IMR-90 (cell line): ENCODE measurements around the gene YES1. TPM values are rescaled to one million over a fixed set of nuclear protein-coding genes. Genes with fewer than 3 reads are reported as not detected.

Experiments
- ATAC-seq: fragments of 200-7000 bp; cut with Tn5 transposase; 2 replicates; pipeline ENCODE4 v1.9.1; 2020; ENCODE audit warnings: low read depth, mild to moderate bottlenecking, moderate library complexity
- BruUV-seq: library from RNA; stranded (reverse); fragments of 400-500 nt; replicated peaks from 2 replicates; lab custom pipeline; 2021; lab: Mats Ljungman, UMichigan
- CTCF ChIA-PET: fragments of 300-600 bp; formaldehyde crosslinking; extraction: SDS; loops from one replicate; lab custom pipeline; 2021; ENCODE audit warnings: antibody characterized with exemption; lab: Yijun Ruan, JAX
- POLR2A ChIA-PET: fragments of 300-600 bp; sonication (Branson Sonifier 250); formaldehyde crosslinking; loops from one replicate; lab custom pipeline; 2022; ENCODE audit warnings: antibody characterized with exemption; ENCODE audit not compliant: unreplicated experiment; lab: Charles Lee
- DNase-seq: peaks from one replicate; pipeline ENCODE4 v3.0.0; 2013
- H2AFZ ChIP-seq: replicated peaks from 2 replicates; pipeline ENCODE3; 2013; ENCODE audit warnings: low read length, mild to moderate bottlenecking; ENCODE audit not compliant: poor library complexity
- H2AK5ac ChIP-seq: 2 replicates; pipeline ENCODE4 v1.6.1; 2013; ENCODE audit warnings: low read depth, low read length, inconsistent platforms
- H2AK9ac ChIP-seq: replicated peaks from 2 replicates; pipeline ENCODE3; 2013; ENCODE audit warnings: mild to moderate bottlenecking, low read depth, low read length, moderate library complexity; ENCODE audit not compliant: poor library complexity
- H2BK120ac ChIP-seq: 2 replicates; pipeline ENCODE4 v1.6.1; 2013; ENCODE audit warnings: low read depth, low read length, inconsistent platforms
- H2BK15ac ChIP-seq: 3 replicates; pipeline ENCODE4 v1.6.1; 2013; ENCODE audit warnings: low read depth, low read length, inconsistent platforms
- H2BK20ac ChIP-seq: 2 replicates; pipeline ENCODE4 v1.6.1; 2013; ENCODE audit warnings: low read depth, mild to moderate bottlenecking, inconsistent platforms, low read length, moderate library complexity
- H2BK5ac ChIP-seq: 2 replicates; pipeline ENCODE4 v1.6.1; 2013; ENCODE audit warnings: mild to moderate bottlenecking, low read depth, low read length, inconsistent platforms; ENCODE audit not compliant: poor library complexity, severe bottlenecking
- H3K14ac ChIP-seq: replicated peaks from 2 replicates; pipeline ENCODE4 v1.6.1; 2013; ENCODE audit warnings: low read depth, low read length, inconsistent platforms
- H3K18ac ChIP-seq: 2 replicates; pipeline ENCODE4 v1.6.1; 2013; ENCODE audit warnings: low read depth, low read length, control low read depth
- H3K23ac ChIP-seq: 2 replicates; pipeline ENCODE4 v1.6.1; 2013; ENCODE audit warnings: low read depth, low read length, inconsistent platforms
- H3K27ac ChIP-seq: 2 replicates; pipeline ENCODE4 v1.5.1; 2013; ENCODE audit warnings: mild to moderate bottlenecking, control low read depth, low read length; ENCODE audit not compliant: insufficient read depth
- H3K27me3 ChIP-seq: 2 replicates; pipeline ENCODE4 v1.6.1; 2013; ENCODE audit warnings: low read length; ENCODE audit not compliant: control insufficient read depth, insufficient read depth
- H3K36me3 ChIP-seq: 2 replicates; pipeline ENCODE4 v1.6.1; 2013; ENCODE audit warnings: low read length, mixed read lengths; ENCODE audit not compliant: control insufficient read depth, insufficient read depth
- H3K4ac ChIP-seq: 2 replicates; pipeline ENCODE4 v1.6.1; 2013; ENCODE audit warnings: low read depth, low read length, inconsistent platforms
- H3K4me1 ChIP-seq: 2 replicates; pipeline ENCODE4 v1.6.1; 2013; ENCODE audit warnings: low read length, mixed read lengths; ENCODE audit not compliant: control insufficient read depth, insufficient read depth
- H3K4me2 ChIP-seq: 2 replicates; pipeline ENCODE4 v1.6.1; 2013; ENCODE audit warnings: low read depth, mild to moderate bottlenecking, control low read depth, low read length, moderate library complexity
- H3K4me3 ChIP-seq: 2 replicates; pipeline ENCODE4 v1.5.1; 2013; ENCODE audit warnings: low read depth, mild to moderate bottlenecking, control low read depth, low read length, moderate library complexity; ENCODE audit not compliant: insufficient read depth
- H3K56ac ChIP-seq: 2 replicates; pipeline ENCODE4 v1.6.1; 2013; ENCODE audit warnings: low read length, inconsistent platforms; ENCODE audit not compliant: insufficient read depth; ENCODE audit errors: extremely low read depth
- H3K79me1 ChIP-seq, 2 experiments: 2 replicates each; pipeline ENCODE4 v1.6.1; 2013; ENCODE audit warnings: low read length in 2 of 2, inconsistent platforms in 1 of 2, low read depth in 1 of 2
- H3K9ac ChIP-seq: 2 replicates; pipeline ENCODE4 v1.6.1; 2013; ENCODE audit warnings: low read depth, low read length, control low read depth
- H3K9me1 ChIP-seq: 2 replicates; pipeline ENCODE4 v1.6.1; 2013; ENCODE audit warnings: low read length, inconsistent platforms; ENCODE audit not compliant: insufficient read depth
- H3K9me3 ChIP-seq: 2 replicates; pipeline ENCODE4 v1.6.1; 2013; ENCODE audit warnings: low read length; ENCODE audit not compliant: control insufficient read depth, insufficient read depth
- H4K20me1 ChIP-seq: 2 replicates; pipeline ENCODE4 v1.6.1; 2013; ENCODE audit warnings: low read length, inconsistent platforms; ENCODE audit not compliant: insufficient read depth
- H4K5ac ChIP-seq: 2 replicates; pipeline ENCODE4 v1.6.1; 2013; ENCODE audit warnings: mild to moderate bottlenecking, low read depth, low read length, control low read depth
- H4K8ac ChIP-seq, 2 experiments: 2 replicates each; pipeline ENCODE4 v1.6.1; 2013; ENCODE audit warnings: low read depth in 2 of 2, low read length in 2 of 2, control low read depth in 1 of 2, inconsistent platforms in 1 of 2
- H4K91ac ChIP-seq: 2 replicates; pipeline ENCODE4 v1.6.1; 2013; ENCODE audit warnings: low read depth, low read length, inconsistent platforms; ENCODE audit not compliant: insufficient read depth
- BHLHE40 ChIP-seq: fragments of 150-350 bp; IDR thresholded peaks from 2 replicates; pipeline ENCODE4 v1.6.1; 2016; ENCODE audit warnings: mild to moderate bottlenecking, low read depth, low read length
- CEBPB ChIP-seq: IDR thresholded peaks from 2 replicates; pipeline ENCODE4 v1.6.1; 2012; ENCODE audit warnings: low read depth, low read length, improper control_type of control experiment
- CTCF ChIP-seq: conservative IDR thresholded peaks from 2 replicates; pipeline ENCODE4 v1.5.1; 2012; ENCODE audit warnings: mild to moderate bottlenecking, low read depth, low read length, improper control_type of control experiment
- FOS ChIP-seq: fragments of 150-350 bp; IDR thresholded peaks from 2 replicates; pipeline ENCODE4 v1.6.1; 2016; ENCODE audit warnings: low read depth, low read length
- MAFK ChIP-seq: IDR thresholded peaks from 2 replicates; pipeline ENCODE4 v1.6.1; 2012; ENCODE audit warnings: low read depth, low read length, improper control_type of control experiment
- MAZ ChIP-seq: IDR thresholded peaks from 2 replicates; pipeline ENCODE4 v1.6.1; 2012; ENCODE audit warnings: low read depth, mild to moderate bottlenecking, low read length, improper control_type of control experiment, moderate library complexity, borderline replicate concordance
- MXI1 ChIP-seq: IDR thresholded peaks from 2 replicates; pipeline ENCODE4 v1.6.1; 2012; ENCODE audit warnings: low read depth, mild to moderate bottlenecking, low read length, moderate library complexity, borderline replicate concordance
- NFE2L2 ChIP-seq: fragments of 150-350 bp; IDR thresholded peaks from 2 replicates; pipeline ENCODE4 v1.6.1; 2016; ENCODE audit warnings: low read depth, mild to moderate bottlenecking, low read length
- POLR2A ChIP-seq: IDR thresholded peaks from 2 replicates; pipeline ENCODE4 v1.6.1; 2012; ENCODE audit warnings: mild to moderate bottlenecking, low read depth, low read length
- RAD21 ChIP-seq: IDR thresholded peaks from 2 replicates; pipeline ENCODE4 v1.6.1; 2012; ENCODE audit warnings: low read length, improper control_type of control experiment
- RCOR1 ChIP-seq: IDR thresholded peaks from 2 replicates; pipeline ENCODE4 v1.6.1; 2012; ENCODE audit warnings: mild to moderate bottlenecking, low read length, improper control_type of control experiment; ENCODE audit not compliant: insufficient replicate concordance
- WGBS, 2 experiments: methylation state at CpG; one replicate each; pipeline versions ENCODE4 v1.1.5 to v1.1.7; 2013; ENCODE audit warnings: missing lambda C conversion rate in 2 of 2; ENCODE audit not compliant: insufficient read length in 1 of 2; ENCODE audit errors: extremely low coverage in 2 of 2; 5-methylcytosine and 5-hydroxymethylcytosine counted together
- dilution Hi-C: fragments of 300-500 bp; cut with HindIII; formaldehyde crosslinking; loops from one replicate; pipeline ENCODE4 v1.14.3; 2018; ENCODE audit warnings: low sequenced_read_pairs; ENCODE audit not compliant: unreplicated experiment
- in situ Hi-C: fragments of 300-500 bp; cut with MboI; formaldehyde crosslinking; loops from 3 replicates; pipeline ENCODE4 v1.14.3; 2019; ENCODE audit warnings: low sequenced_read_pairs, inconsistent platforms, mixed read lengths
- intact Hi-C: fragments of 100-400 bp; cut with micrococcal nuclease; formaldehyde crosslinking; loops from 2 replicates; pipeline ENCODE4 v1.10.0; 2022
- polyA plus RNA-seq, 3 experiments: library from polyadenylated mRNA; depleted of rRNA; stranded (reverse); fragments of >200 nt; gene quantifications; 2 replicates each; pipeline ENCODE4 v1.2.3, GENCODE V29; 2012; ENCODE audit warnings: low replicate concordance in 1 of 3
- total RNA-seq: library from RNA; depleted of rRNA; stranded (reverse); fragments of >200 nt; gene quantifications from 2 replicates; pipeline ENCODE4 v1.2.3, GENCODE V29; 2012
- TF ChIP-seq, protein P1 (sequence below): fragments of 150-350 bp; IDR thresholded peaks from 2 replicates; pipeline ENCODE4 v1.6.1; 2017; ENCODE audit warnings: mild to moderate bottlenecking, antibody characterized with exemption, low read length, low read depth

Gene YES1
- total and polyA plus RNA-seq, 2 of the 4 experiments (the other 2 are of a cell fraction): 16.7 to 62.0 TPM

GRCh38 chr18:711657-712400 is 100.2 kb downstream of the YES1 start:
- H3K18ac ChIP-seq: peak overlapping the region; percentile 31
- peaks cover 4% of the 10 kb centered on the region; the same call in 1 of the 2 replicates for H3K36me3 ChIP-seq
- in situ Hi-C loops: no loop called here
- peak overlapping the region; percentile 74; the same call in 1 of the 2 replicates for H2BK120ac ChIP-seq
- H3K4me1 ChIP-seq: no peaks in the 10 kb centered on the region
- DNase-seq: peak; percentile 88
- WGBS, 2 experiments: 0% methylated on average over 2 of the region's 42 CpGs; no CpG with 5 or more reads in 1 of the 2 experiments
- H2AK9ac ChIP-seq: peak overlapping the region; percentile 95
- peaks cover 21 to 32% of the 10 kb centered on the region in 2 experiments for H3K79me1 ChIP-seq
- H4K20me1 ChIP-seq: peaks cover 7% of the 10 kb centered on the region; the same call in 1 of the 2 replicates
- H2BK15ac ChIP-seq: 0 out of 3 replicates have a peak overlapping the region, but pooled peaks have one; percentile 2
- peak overlapping the region; percentile 48 to 68 for H4K8ac ChIP-seq
- no peak overlapping the region for H2BK20ac ChIP-seq
- H3K9me3 ChIP-seq: peaks cover 6% of the 10 kb centered on the region; the same call in 1 of the 2 replicates
- ChIA-PET CTCF (interaction anchor here (1.0 to 2.0 kb wide), 5 partner anchors 9 to 127 kb away, joined by 3 to 4 read pairs (median 3); no protein-coding TSS in a partner anchor), POLR2A (no interaction called here)
- dilution Hi-C loops: no loop called here
- TF ChIP-seq CTCF (0 out of 2 replicates have a peak, but pooled peaks have one; percentile 9), CEBPB (peak; percentile 90), POLR2A (peak; percentile 75), BHLHE40 (peak; percentile 96), RCOR1 (no peak), NFE2L2 (no peak), MXI1 (0 out of 2 replicates have a peak, but pooled peaks have one; percentile 27), MAFK (no peak), FOS (no peak), RAD21 (no peak), MAZ (no peak)
- TF ChIP-seq, protein P1, sequence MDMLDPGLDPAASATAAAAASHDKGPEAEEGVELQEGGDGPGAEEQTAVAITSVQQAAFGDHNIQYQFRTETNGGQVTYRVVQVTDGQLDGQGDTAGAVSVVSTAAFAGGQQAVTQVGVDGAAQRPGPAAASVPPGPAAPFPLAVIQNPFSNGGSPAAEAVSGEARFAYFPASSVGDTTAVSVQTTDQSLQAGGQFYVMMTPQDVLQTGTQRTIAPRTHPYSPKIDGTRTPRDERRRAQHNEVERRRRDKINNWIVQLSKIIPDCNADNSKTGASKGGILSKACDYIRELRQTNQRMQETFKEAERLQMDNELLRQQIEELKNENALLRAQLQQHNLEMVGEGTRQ: peak; percentile 66
- peak overlapping the region; percentile 54 for H4K91ac ChIP-seq
- intact Hi-C loops: loop anchor here (5.0 kb wide), 1 partner anchor 55 kb away; the partner anchor contains the start of gene TYMS
- peak overlapping the region; percentile 17 for H3K14ac ChIP-seq
- H2AK5ac ChIP-seq: peak overlapping the region; percentile 59; the same call in 1 of the 2 replicates
- peak overlapping the region; percentile 60 for H3K4ac ChIP-seq
- peak overlapping the region; percentile 3 for H3K27ac ChIP-seq
- H2AFZ ChIP-seq: peak overlapping the region; percentile 95
- no peaks in the 10 kb centered on the region for H3K27me3 ChIP-seq
- H3K9me1 ChIP-seq: peaks cover 4% of the 10 kb centered on the region
- H3K9ac ChIP-seq: peak overlapping the region; percentile 41
- H4K5ac ChIP-seq: peak overlapping the region; percentile 13
- TSS peak; percentile 21 for BruUV-seq
- peak; percentile 46 for ATAC-seq
- peak overlapping the region; percentile 62 for H3K23ac ChIP-seq
- peak overlapping the region; percentile 63 for H3K56ac ChIP-seq
- peak overlapping the region; percentile 16 for H2BK5ac ChIP-seq
- H3K4me2 ChIP-seq: peak overlapping the region; percentile 93
- peak overlapping the region; percentile 54 for H3K4me3 ChIP-seq
